Left lung (tissue), 10 donors: ENCODE measurements around the gene UBE3C. TPM values are rescaled to one million over a fixed set of nuclear protein-coding genes. Genes with fewer than 3 reads are reported as not detected.

Experiments
- ATAC-seq: fragments of 200-7000 bp; cut with Tn5 transposase; one replicate; pipeline ENCODE4 v1.9.1; 2020; ENCODE audit warnings: moderate library complexity
- DNase-seq, 4 donors: peaks; one replicate each; pipeline ENCODE4 v3.0.0-alpha.2; 2013 to 2020
- H3K27ac ChIP-seq, 2 donors: fragments of 200-600 bp; sonication (generic) in 1 of 2; one replicate each; pipeline versions ENCODE4 v1.5.0 to v1.8.0; 2020 to 2021
- H3K27me3 ChIP-seq, 2 donors: fragments of 200-600 bp; sonication (generic) in 1 of 2; one replicate each; pipeline versions ENCODE4 v1.5.0 to v1.8.0; 2020 to 2021
- H3K36me3 ChIP-seq, 2 donors: fragments of 200-600 bp; sonication (generic) in 1 of 2; one replicate each; pipeline versions ENCODE4 v1.5.0 to v1.8.0; 2020 to 2021
- H3K4me1 ChIP-seq, 2 donors: fragments of 200-600 bp; one replicate each; pipeline ENCODE4 v1.8.0; 2021
- H3K4me3 ChIP-seq, 2 donors: fragments of 200-600 bp; sonication (generic) in 1 of 2; one replicate each; pipeline versions ENCODE4 v1.5.0 to v1.8.0; 2020 to 2021; ENCODE audit warnings: mild to moderate bottlenecking in 1 of 2
- H3K9me3 ChIP-seq, 2 donors: fragments of 200-600 bp; sonication (generic) in 1 of 2; one replicate each; pipeline versions ENCODE4 v1.5.0 to v1.8.0; 2020 to 2021
- intact Hi-C, 2 donors: fragments of 100-400 bp; cut with DNase I; formaldehyde crosslinking; loops; one replicate each; pipeline versions ENCODE4 v1.11.2 to v1.14.2; 2022
- polyA plus RNA-seq, 6 donors: library from polyadenylated mRNA; unstranded; fragments of 120-200 nt; gene quantifications; one replicate each; pipeline ENCODE4 v1.2.1, GENCODE V29; 2013; ENCODE audit not compliant: insufficient read length in 6 of 6
- total RNA-seq, 2 donors: library from RNA; stranded (reverse); fragmentation: NEBNext Ultra II Directional; extraction: Animal tissue kit (Norgen Biotek cat#: 25700); gene quantifications; one replicate each; pipeline ENCODE4 v1.2.1, GENCODE V29; 2021
- TF ChIP-seq, protein P1 (sequence below), 2 donors: fragments of 200-600 bp; sonication (generic) in 1 of 2; IDR thresholded peaks; one replicate each; pipeline versions ENCODE4 v1.5.0 to v1.8.0; 2021; ENCODE audit warnings: antibody characterized with exemption in 2 of 2
- donor health status: DM: no; HTN: yes; CAD: no.
- donor health status: DM: no; HTN: no; CAD: no.

UBE3C gene
- total and polyA plus RNA-seq, 8 donors = 38.4 to 68.9 (median 43.8) TPM

DNA sequence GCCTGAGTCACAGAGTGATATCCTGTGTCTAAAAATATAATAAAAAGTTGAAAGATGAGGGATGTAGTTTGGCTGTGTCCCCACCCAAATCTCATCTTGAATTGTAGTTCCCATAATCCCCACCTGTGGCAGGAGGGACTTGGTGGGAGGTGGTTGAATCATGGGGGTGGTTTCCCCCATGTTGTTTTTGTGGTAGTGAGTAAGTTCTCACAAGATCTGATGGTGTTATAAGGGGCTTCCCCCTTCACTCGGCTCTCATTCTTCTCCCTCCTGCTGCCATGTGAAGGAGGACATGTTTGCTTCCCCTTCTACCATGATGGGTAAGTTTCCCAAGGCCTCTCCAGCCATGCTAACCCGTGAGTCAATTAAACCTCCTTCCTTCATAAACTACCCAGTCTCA lies 25.1 kb upstream of the UBE3C start:
- no peaks in the 10 kb centered on the region for H3K4me1 ChIP-seq
- H3K9me3 ChIP-seq = peaks cover 0 to 28% of the 10 kb centered on the region in 2 donors
- H3K27me3 ChIP-seq = peaks cover 0 to 22% of the 10 kb centered on the region in 2 donors
- ATAC-seq (no peak), DNase-seq (no peak)
- TF ChIP-seq, protein P1, sequence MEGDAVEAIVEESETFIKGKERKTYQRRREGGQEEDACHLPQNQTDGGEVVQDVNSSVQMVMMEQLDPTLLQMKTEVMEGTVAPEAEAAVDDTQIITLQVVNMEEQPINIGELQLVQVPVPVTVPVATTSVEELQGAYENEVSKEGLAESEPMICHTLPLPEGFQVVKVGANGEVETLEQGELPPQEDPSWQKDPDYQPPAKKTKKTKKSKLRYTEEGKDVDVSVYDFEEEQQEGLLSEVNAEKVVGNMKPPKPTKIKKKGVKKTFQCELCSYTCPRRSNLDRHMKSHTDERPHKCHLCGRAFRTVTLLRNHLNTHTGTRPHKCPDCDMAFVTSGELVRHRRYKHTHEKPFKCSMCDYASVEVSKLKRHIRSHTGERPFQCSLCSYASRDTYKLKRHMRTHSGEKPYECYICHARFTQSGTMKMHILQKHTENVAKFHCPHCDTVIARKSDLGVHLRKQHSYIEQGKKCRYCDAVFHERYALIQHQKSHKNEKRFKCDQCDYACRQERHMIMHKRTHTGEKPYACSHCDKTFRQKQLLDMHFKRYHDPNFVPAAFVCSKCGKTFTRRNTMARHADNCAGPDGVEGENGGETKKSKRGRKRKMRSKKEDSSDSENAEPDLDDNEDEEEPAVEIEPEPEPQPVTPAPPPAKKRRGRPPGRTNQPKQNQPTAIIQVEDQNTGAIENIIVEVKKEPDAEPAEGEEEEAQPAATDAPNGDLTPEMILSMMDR (IDR thresholded peaks at IDR 0.05) = no peak
- H3K36me3 ChIP-seq = no peaks in the 10 kb centered on the region
- no peak overlapping the region for H3K27ac ChIP-seq
- intact Hi-C loops = no loop called here
- H3K4me3 ChIP-seq = no peak overlapping the region

DNA sequence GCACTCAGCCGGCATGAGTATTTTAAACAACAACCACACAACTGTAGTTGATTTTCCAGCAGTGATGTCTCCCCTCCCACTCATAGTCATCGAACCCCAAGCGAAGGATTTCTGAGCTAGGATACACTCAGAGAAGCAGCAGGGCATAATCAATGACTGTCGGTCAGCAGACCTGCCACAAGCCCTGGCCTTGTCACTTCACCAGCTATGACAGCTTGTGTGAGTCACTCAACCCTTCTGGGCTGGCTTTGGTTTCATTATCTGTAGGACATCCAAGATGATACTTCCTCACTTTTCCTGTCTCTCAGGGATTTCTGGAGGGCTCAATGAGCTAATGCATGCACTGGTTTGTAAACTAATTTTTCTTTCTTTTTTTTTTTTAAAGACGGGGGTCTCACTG lies 22.0 kb upstream of the UBE3C start:
- intact Hi-C loops = no loop called here
- Histone ChIP-seq H3K4me3 (no peak overlapping the region), H3K27me3 (peaks cover 0 to 7% of the 10 kb centered on the region in 2 donors), H3K36me3 (no peaks in the 10 kb centered on the region), H3K27ac (no peak overlapping the region), H3K9me3 (peaks cover 0 to 20% of the 10 kb centered on the region in 2 donors), H3K4me1 (no peaks in the 10 kb centered on the region)
- TF ChIP-seq, protein P1 (IDR thresholded peaks at IDR 0.05) = no peak
- ATAC-seq (no peak), DNase-seq (no peak)

DNA sequence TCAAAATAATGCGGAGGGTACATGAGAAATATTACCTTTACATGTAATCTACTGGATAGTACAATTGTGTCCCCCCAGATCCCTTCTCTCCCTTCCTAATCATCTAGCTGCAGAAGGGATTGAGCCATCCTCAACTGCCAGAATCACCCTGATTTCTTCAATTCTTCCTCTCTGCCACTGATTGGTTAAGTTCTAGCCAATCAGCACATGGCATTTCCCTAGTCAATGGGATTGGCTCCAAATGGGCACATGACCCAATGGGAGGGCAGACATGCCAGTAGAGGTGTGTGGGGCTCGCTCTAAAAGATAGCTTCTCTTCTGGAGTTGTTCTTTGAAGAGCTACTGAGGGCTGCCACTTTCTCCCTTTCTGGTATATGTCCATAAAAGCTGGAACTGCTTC lies 20.9 kb upstream of the UBE3C start:
- DNase-seq = no peak
- H3K27me3 ChIP-seq = no peaks in the 10 kb centered on the region
- H3K4me1 ChIP-seq = no peaks in the 10 kb centered on the region
- TF ChIP-seq, protein P1 (IDR thresholded peaks at IDR 0.05) = no peak
- intact Hi-C loops = no loop called here
- H3K4me3 ChIP-seq = no peak overlapping the region
- ATAC-seq = no peak
- H3K36me3 ChIP-seq = no peaks in the 10 kb centered on the region
- peaks cover 0 to 12% of the 10 kb centered on the region in 2 donors for H3K9me3 ChIP-seq
- no peak overlapping the region for H3K27ac ChIP-seq

DNA sequence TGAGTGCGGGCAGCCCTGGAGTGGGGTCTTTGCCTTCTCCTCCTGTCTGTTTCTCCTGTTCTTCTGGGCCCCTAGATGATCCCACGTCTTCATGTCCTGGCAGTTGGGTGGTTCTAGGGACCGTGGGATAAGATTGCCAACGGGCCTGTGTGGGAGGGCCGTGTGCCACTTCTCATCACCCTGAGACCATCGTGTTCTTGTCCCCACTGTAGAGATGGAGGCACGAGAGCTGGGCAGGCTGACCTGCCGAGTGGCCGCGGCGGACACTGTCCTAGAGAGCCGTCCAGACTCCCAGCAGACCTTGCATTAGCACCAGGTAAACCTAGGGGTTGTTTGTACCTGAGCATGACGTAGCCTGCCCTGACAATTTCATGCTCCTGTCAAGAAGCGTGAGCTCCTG lies 18.5 kb upstream of the UBE3C start:
- TF ChIP-seq, protein P1 (IDR thresholded peaks at IDR 0.05) = no peak

DNA sequence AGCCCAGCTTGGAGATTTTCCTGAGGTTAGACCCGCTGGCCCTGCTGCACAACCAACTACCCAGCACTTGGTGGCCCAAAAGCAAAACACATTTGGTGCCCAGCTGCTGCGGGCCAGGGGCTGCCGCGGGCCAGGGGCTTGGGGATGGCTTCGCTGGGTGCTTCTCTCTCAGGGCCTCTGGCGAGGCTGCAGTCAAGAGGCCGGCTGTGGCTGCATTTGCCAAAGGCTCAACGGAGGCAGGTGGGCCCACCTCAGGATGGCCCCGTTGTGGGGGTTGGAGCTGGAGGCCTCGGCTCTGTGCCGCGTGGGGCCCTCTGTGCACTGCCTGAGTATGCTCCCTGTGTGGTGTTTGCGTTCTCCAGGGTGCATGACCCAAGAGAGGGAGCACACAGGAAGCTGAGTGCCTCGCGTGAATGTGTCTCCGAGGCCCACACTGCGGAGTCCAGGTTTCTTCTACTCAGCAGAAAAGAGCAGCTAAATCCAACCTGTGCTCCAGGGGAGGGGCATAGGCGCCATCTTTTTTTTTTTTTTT lies 17.5 kb upstream of the UBE3C start:
- no peak for ATAC-seq
- no peak for DNase-seq
- Histone ChIP-seq H3K27ac (no peak overlapping the region), H3K9me3 (peaks cover 0 to 10% of the 10 kb centered on the region in 2 donors), H3K27me3 (peaks cover 0 to 6% of the 10 kb centered on the region in 2 donors), H3K4me1 (no peaks in the 10 kb centered on the region), H3K36me3 (no peaks in the 10 kb centered on the region), H3K4me3 (no peak overlapping the region)
- TF ChIP-seq, protein P1 (IDR thresholded peaks at IDR 0.05) = no peak
- intact Hi-C loops = no loop called here

More for the DNA sequence above, 18.5 kb upstream of the UBE3C start:
- no peak for DNase-seq
- H3K27me3 ChIP-seq = no peaks in the 10 kb centered on the region
- H3K9me3 ChIP-seq = peaks cover 0 to 10% of the 10 kb centered on the region in 2 donors
- no peaks in the 10 kb centered on the region for H3K36me3 ChIP-seq
- intact Hi-C loops = no loop called here
- H3K4me1 ChIP-seq = no peaks in the 10 kb centered on the region
- no peak overlapping the region for H3K4me3 ChIP-seq
- ATAC-seq = no peak
- H3K27ac ChIP-seq = no peak overlapping the region
